H9 (cell line): ENCODE results near the gene RBL1. TPM values are rescaled to one million over a fixed set of nuclear protein-coding genes. Genes with fewer than 3 reads are reported as not detected.

Experiments
- DNase-seq: peaks from one replicate; pipeline ENCODE4 v3.0.0-alpha.2; 2017
- H2AFZ ChIP-seq: one replicate; pipeline ENCODE4 v1.6.1; 2013; ENCODE audit warnings: mild to moderate bottlenecking, low read length, control low read depth, moderate library complexity
- H2AK5ac ChIP-seq: 2 replicates; pipeline ENCODE4 v1.6.1; 2013; ENCODE audit warnings: low read length, control low read depth, mixed read lengths; ENCODE audit not compliant: insufficient read length
- H2BK120ac ChIP-seq: one replicate; pipeline ENCODE4 v1.6.1; 2013; ENCODE audit warnings: low read depth, mild to moderate bottlenecking, low read length, control low read depth, inconsistent platforms; ENCODE audit not compliant: poor library complexity, severe bottlenecking
- H2BK12ac ChIP-seq: 2 replicates; pipeline ENCODE4 v1.6.1; 2013; ENCODE audit warnings: low read length, control low read depth, mixed read lengths, low read depth; ENCODE audit not compliant: insufficient read length
- H2BK15ac ChIP-seq: 2 replicates; pipeline ENCODE4 v1.6.1; 2013; ENCODE audit warnings: low read depth, low read length, control low read depth
- H2BK20ac ChIP-seq: one replicate; pipeline ENCODE4 v1.6.1; 2013; ENCODE audit warnings: low read depth, mild to moderate bottlenecking, low read length, control low read depth, inconsistent platforms; ENCODE audit not compliant: poor library complexity, severe bottlenecking
- H2BK5ac ChIP-seq: 2 replicates; pipeline ENCODE4 v1.6.1; 2013; ENCODE audit warnings: low read length, control low read depth, mixed read lengths; ENCODE audit not compliant: insufficient read length
- H3K14ac ChIP-seq: 2 replicates; pipeline ENCODE4 v1.6.1; 2013; ENCODE audit warnings: low read length, control low read depth; ENCODE audit not compliant: insufficient read depth
- H3K18ac ChIP-seq: 2 replicates; pipeline ENCODE4 v1.6.1; 2013; ENCODE audit warnings: low read depth, mild to moderate bottlenecking, mixed read lengths, low read length, control low read depth; ENCODE audit not compliant: insufficient read length
- H3K23ac ChIP-seq: 2 replicates; pipeline ENCODE4 v1.6.1; 2013; ENCODE audit warnings: low read length, control low read depth, mixed read lengths, low read depth; ENCODE audit not compliant: insufficient read length
- H3K23me2 ChIP-seq: 2 replicates; pipeline ENCODE4 v1.6.1; 2013; ENCODE audit warnings: low read depth, mild to moderate bottlenecking, mixed read lengths, low read length, control low read depth; ENCODE audit not compliant: insufficient read length, poor library complexity, severe bottlenecking
- H3K27ac ChIP-seq: 2 replicates; pipeline ENCODE4 v1.5.1; 2013; ENCODE audit warnings: low read length, control low read depth, mixed read lengths, low read depth; ENCODE audit not compliant: insufficient read length
- H3K27me3 ChIP-seq: 2 replicates; pipeline ENCODE4 v1.6.1; 2013; ENCODE audit warnings: low read length, control low read depth, inconsistent platforms; ENCODE audit not compliant: insufficient read depth
- H3K4ac ChIP-seq: 2 replicates; pipeline ENCODE4 v1.6.1; 2013; ENCODE audit warnings: low read depth, mild to moderate bottlenecking, control low read depth, inconsistent platforms, low read length, moderate library complexity
- H3K4me1 ChIP-seq: 2 replicates; pipeline ENCODE4 v1.6.1; 2013; ENCODE audit warnings: low read length, control low read depth, inconsistent platforms; ENCODE audit not compliant: insufficient read depth
- H3K4me2 ChIP-seq: 2 replicates; pipeline ENCODE4 v1.6.1; 2013; ENCODE audit warnings: low read length, control low read depth, mixed read lengths; ENCODE audit not compliant: insufficient read length, insufficient read depth
- H3K56ac ChIP-seq: 2 replicates; pipeline ENCODE4 v1.6.1; 2013; ENCODE audit warnings: low read depth, mild to moderate bottlenecking, mixed read lengths, low read length, control low read depth; ENCODE audit not compliant: insufficient read length
- H3K79me1 ChIP-seq: 2 replicates; pipeline ENCODE4 v1.6.1; 2013; ENCODE audit warnings: low read depth, mild to moderate bottlenecking, moderate library complexity, low read length, control low read depth, inconsistent platforms; ENCODE audit not compliant: insufficient read depth, poor library complexity, severe bottlenecking
- H3K79me2 ChIP-seq: 2 replicates; pipeline ENCODE4 v1.6.1; 2013; ENCODE audit warnings: low read length, control low read depth, inconsistent platforms; ENCODE audit not compliant: insufficient read depth
- H3K9ac ChIP-seq: 2 replicates; pipeline ENCODE4 v1.6.1; 2013; ENCODE audit warnings: low read length, control low read depth, mixed read lengths; ENCODE audit not compliant: insufficient read length; ENCODE audit errors: extremely low read depth
- H3K9me3 ChIP-seq: one replicate; pipeline ENCODE4 v1.6.1; 2013; ENCODE audit warnings: low read depth, low read length, inconsistent platforms; ENCODE audit not compliant: control insufficient read depth
- H3T11ph ChIP-seq: one replicate; pipeline ENCODE4 v1.6.1; 2013; ENCODE audit warnings: mild to moderate bottlenecking, low read length, control low read depth, inconsistent platforms
- H4K20me1 ChIP-seq: one replicate; pipeline ENCODE4 v1.6.1; 2013; ENCODE audit not compliant: control insufficient read depth, insufficient read length, insufficient read depth
- H4K5ac ChIP-seq: 2 replicates; pipeline ENCODE4 v1.6.1; 2013; ENCODE audit warnings: low read depth, mild to moderate bottlenecking, mixed read lengths, low read length, control low read depth; ENCODE audit not compliant: insufficient read length
- H4K8ac ChIP-seq: replicated peaks from 2 replicates; pipeline ENCODE4 v1.6.1; 2013; ENCODE audit warnings: low read length, control low read depth, mixed read lengths, low read depth; ENCODE audit not compliant: insufficient read length
- H4K91ac ChIP-seq: 2 replicates; pipeline ENCODE4 v1.6.1; 2013; ENCODE audit warnings: low read depth, mild to moderate bottlenecking, moderate library complexity, mixed read lengths, low read length, control low read depth; ENCODE audit not compliant: insufficient read length
- H3K27ac Mint-ChIP-seq, 3 experiments: 2 replicates in 2 of 3; 3 replicates in 1 of 3; pipeline ENCODE4 v1.8.0; 2020 to 2021; ENCODE audit warnings: mixed read lengths in 3 of 3, mild to moderate bottlenecking in 1 of 3, moderate library complexity in 1 of 3
- H3K27me3 Mint-ChIP-seq: 2 replicates; pipeline ENCODE4 v1.8.0; 2021; ENCODE audit warnings: low read depth, mild to moderate bottlenecking, moderate library complexity, mixed read lengths
- H3K36me3 Mint-ChIP-seq, 3 experiments: 2 replicates in 2 of 3; 3 replicates in 1 of 3; pipeline ENCODE4 v1.8.0; 2020 to 2021; ENCODE audit warnings: low read depth in 3 of 3, mixed read lengths in 3 of 3; ENCODE audit not compliant: insufficient read depth in 1 of 3
- H3K4me1 Mint-ChIP-seq, 2 experiments: 2 replicates each; pipeline ENCODE4 v1.8.0; 2020; ENCODE audit warnings: mixed read lengths in 2 of 2
- H3K4me3 Mint-ChIP-seq, 2 experiments: 2 replicates in 1 of 2; 3 replicates in 1 of 2; pipeline ENCODE4 v1.8.0; 2020 to 2021; ENCODE audit warnings: mild to moderate bottlenecking in 2 of 2, mixed read lengths in 2 of 2, moderate library complexity in 1 of 2
- H3K9me3 Mint-ChIP-seq, 2 experiments: 2 replicates in 1 of 2; 3 replicates in 1 of 2; pipeline ENCODE4 v1.8.0; 2020; ENCODE audit warnings: mild to moderate bottlenecking in 2 of 2, mixed read lengths in 2 of 2, moderate library complexity in 1 of 2
- WGBS: extraction: QIAGEN DNeasy Blood & Tissue Kit; methylation state at CpG from one replicate; pipeline ENCODE4 v1.1.7; 2013; ENCODE audit warnings: missing lambda C conversion rate, low lambda C conversion rate, mixed read lengths; ENCODE audit not compliant: insufficient read length; ENCODE audit errors: extremely low coverage; 5-methylcytosine and 5-hydroxymethylcytosine counted together
- total RNA-seq: library from RNA; stranded (reverse); gene quantifications from 2 replicates; pipeline ENCODE4 v1.2.1, GENCODE V29; 2021
- TF ChIP-seq, protein P1 (sequence below): fragments of 200-600 bp; sonication (generic); conservative IDR thresholded peaks from 3 replicates; pipeline ENCODE4 v1.8.0; 2021; ENCODE audit warnings: antibody characterized with exemption, mild to moderate bottlenecking

The RBL1 gene
- total RNA-seq, 1 experiment from 2014 or later = 14.1 TPM

DNA sequence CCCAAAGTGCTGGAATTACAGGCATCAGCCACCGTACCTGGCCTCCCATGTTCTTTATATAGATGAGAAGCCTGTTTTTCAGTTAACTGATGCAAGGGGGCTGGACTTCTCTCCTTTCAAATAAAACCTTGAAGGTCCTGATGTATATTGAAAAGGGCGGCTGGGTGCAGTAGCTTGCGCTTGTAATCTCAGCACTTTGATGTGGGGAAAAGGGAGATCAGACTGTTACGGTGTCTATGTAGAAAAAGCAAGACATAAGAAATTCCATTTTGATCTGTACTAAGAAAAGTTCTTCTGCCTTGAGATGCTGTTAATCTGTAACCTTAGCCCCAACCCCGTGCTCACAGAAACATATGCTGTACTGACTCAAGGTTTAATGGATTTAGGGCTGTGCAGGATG lies 128.2 kb downstream of the RBL1 start:
- H3K23me2 ChIP-seq = no peaks in the 10 kb centered on the region
- no peaks in the 10 kb centered on the region; the same call in 1 of the 2 replicates for H3K4me1 ChIP-seq
- H3K9ac ChIP-seq = no peak overlapping the region
- H4K5ac ChIP-seq = no peak overlapping the region
- H4K8ac ChIP-seq = no peak overlapping the region
- H3T11ph ChIP-seq = no peak overlapping the region
- Mint-ChIP-seq H3K9me3 (peaks cover 4 to 12% of the 10 kb centered on the region in 2 experiments), H3K27me3 (no peaks in the 10 kb centered on the region; the same call in 1 of the 2 replicates), H3K36me3 (peaks cover 5 to 12% (median 9%) of the 10 kb centered on the region in 3 experiments; a peak in 6 of 7 replicates), H3K4me1 (peaks cover 16 to 21% of the 10 kb centered on the region in 2 experiments), H3K4me3 (no peak overlapping the region), H3K27ac (no peak overlapping the region; a peak in 1 of 7 replicates)
- H3K27ac ChIP-seq = no peak overlapping the region
- no peaks in the 10 kb centered on the region for H3K79me1 ChIP-seq
- H3K18ac ChIP-seq = no peak overlapping the region
- H3K27me3 ChIP-seq = no peaks in the 10 kb centered on the region
- H2BK20ac ChIP-seq = no peak overlapping the region
- H3K79me2 ChIP-seq = no peaks in the 10 kb centered on the region
- no peak for DNase-seq
- H3K56ac ChIP-seq = no peak overlapping the region
- no peak overlapping the region for H3K4me2 ChIP-seq
- no peak overlapping the region for H3K4ac ChIP-seq
- no peak overlapping the region for H2BK15ac ChIP-seq
- no peak overlapping the region for H3K23ac ChIP-seq
- H2AFZ ChIP-seq = no peak overlapping the region
- H3K14ac ChIP-seq = no peak overlapping the region
- H3K9me3 ChIP-seq = peaks cover 7% of the 10 kb centered on the region
- H4K91ac ChIP-seq = no peak overlapping the region
- H2AK5ac ChIP-seq = no peak overlapping the region
- no CpG with 5 or more reads among the region's 5 CpGs for WGBS
- TF ChIP-seq, protein P1, sequence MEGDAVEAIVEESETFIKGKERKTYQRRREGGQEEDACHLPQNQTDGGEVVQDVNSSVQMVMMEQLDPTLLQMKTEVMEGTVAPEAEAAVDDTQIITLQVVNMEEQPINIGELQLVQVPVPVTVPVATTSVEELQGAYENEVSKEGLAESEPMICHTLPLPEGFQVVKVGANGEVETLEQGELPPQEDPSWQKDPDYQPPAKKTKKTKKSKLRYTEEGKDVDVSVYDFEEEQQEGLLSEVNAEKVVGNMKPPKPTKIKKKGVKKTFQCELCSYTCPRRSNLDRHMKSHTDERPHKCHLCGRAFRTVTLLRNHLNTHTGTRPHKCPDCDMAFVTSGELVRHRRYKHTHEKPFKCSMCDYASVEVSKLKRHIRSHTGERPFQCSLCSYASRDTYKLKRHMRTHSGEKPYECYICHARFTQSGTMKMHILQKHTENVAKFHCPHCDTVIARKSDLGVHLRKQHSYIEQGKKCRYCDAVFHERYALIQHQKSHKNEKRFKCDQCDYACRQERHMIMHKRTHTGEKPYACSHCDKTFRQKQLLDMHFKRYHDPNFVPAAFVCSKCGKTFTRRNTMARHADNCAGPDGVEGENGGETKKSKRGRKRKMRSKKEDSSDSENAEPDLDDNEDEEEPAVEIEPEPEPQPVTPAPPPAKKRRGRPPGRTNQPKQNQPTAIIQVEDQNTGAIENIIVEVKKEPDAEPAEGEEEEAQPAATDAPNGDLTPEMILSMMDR = no peak
- H2BK5ac ChIP-seq = no peak overlapping the region
- H4K20me1 ChIP-seq = no peaks in the 10 kb centered on the region
- H2BK120ac ChIP-seq = no peak overlapping the region
- no peak overlapping the region for H2BK12ac ChIP-seq
